SK-MEL-5 (cell line): Measurements from ENCODE around the gene SYNGR1. TPM values are rescaled to one million over a fixed set of nuclear protein-coding genes. Genes with fewer than 3 reads are reported as not detected.
"Not testable (repeated sequence)": the region's sequence is repeated elsewhere in the genome, so short reads cannot be mapped to it uniquely, and the experiment has no call there.

Source experiments
- DNase-seq: peaks from one replicate; pipeline ENCODE4 v3.0.0-alpha.2; 2016; ENCODE audit warnings: low read depth, low spot score
- in situ Hi-C: cut with HindIII; loops from 2 replicates; pipeline ENCODE4 v1.10.0; 2016; ENCODE audit warnings: low sequenced_read_pairs, high pct_unique_total_duplicates, low pct_unique_long_range_greater_than_20kb
- total RNA-seq: library from RNA; depleted of rRNA; stranded (reverse); fragments of >200 nt; shearing (Covaris generic); gene quantifications from 2 replicates; pipeline ENCODE4 v1.2.3, GENCODE V29; 2014

SYNGR1 gene
- total RNA-seq, 1 experiment from 2014 or later: 29.6 TPM

- DNase-seq: no peak
- in situ Hi-C loops: no loop called here
Measured at GRCh38 chr22:39381930-39382329, 32.1 kb downstream of the SYNGR1 start.

GRCh38 chr22:39382410-39382809 is 32.6 kb downstream of the SYNGR1 start:
- in situ Hi-C loops: no loop called here

GRCh38 chr22:39383841-39384625 is 34.2 kb downstream of the SYNGR1 start:
- DNase-seq: no peak
- in situ Hi-C loops: no loop called here

More at GRCh38 chr22:39382410-39382809, 32.6 kb downstream of the SYNGR1 start:
- no peak for DNase-seq

GRCh38 chr22:39384750-39385480 is 35.1 kb downstream of the SYNGR1 start:
- DNase-seq: peak; percentile 56
- in situ Hi-C loops: no loop called here

GRCh38 chr22:39388261-39389011 is 38.6 kb downstream of the SYNGR1 start:
- DNase-seq: peak; percentile 86
- in situ Hi-C loops: no loop called here

GRCh38 chr22:39389420-39389819 is 39.6 kb downstream of the SYNGR1 start:
- no peak for DNase-seq
- in situ Hi-C loops: no loop called here

GRCh38 chr22:39392341-39392948 is 42.7 kb downstream of the SYNGR1 start:
- in situ Hi-C loops: no loop called here
- no peak for DNase-seq

GRCh38 chr22:39395936-39396796 is 46.4 kb downstream of the SYNGR1 start:
- no peak for DNase-seq
- in situ Hi-C loops: no loop called here

GRCh38 chr22:39396797-39397195 is 47.0 kb downstream of the SYNGR1 start:
- no peak for DNase-seq
- in situ Hi-C loops: no loop called here

- in situ Hi-C loops: no loop called here
- no peak for DNase-seq
Measured at GRCh38 chr22:39401301-39401631, 51.5 kb downstream of the SYNGR1 start.

- in situ Hi-C loops: no loop called here
- DNase-seq: no peak
Measured at GRCh38 chr22:39405346-39406085, 55.7 kb downstream of the SYNGR1 start.

GRCh38 chr22:39408173-39408572 is 58.4 kb downstream of the SYNGR1 start:
- no peak for DNase-seq
- in situ Hi-C loops: no loop called here

GRCh38 chr22:39408807-39409206 is 59.0 kb downstream of the SYNGR1 start:
- DNase-seq: no peak
- in situ Hi-C loops: no loop called here

- DNase-seq: no peak
- in situ Hi-C loops: no loop called here
Measured at GRCh38 chr22:39409516-39410029, 59.8 kb downstream of the SYNGR1 start.

- no peak for DNase-seq
Measured at GRCh38 chr22:39410264-39410663, 60.5 kb downstream of the SYNGR1 start.

GRCh38 chr22:39411828-39412365 is 62.1 kb downstream of the SYNGR1 start:
- in situ Hi-C loops, DNase-seq: not testable (repeated sequence)

More at GRCh38 chr22:39410264-39410663, 60.5 kb downstream of the SYNGR1 start:
- in situ Hi-C loops: no loop called here
